ENCODE measurements around the gene FNDC11. TPM values are rescaled to one million over a fixed set of nuclear protein-coding genes. Genes with fewer than 3 reads are reported as not detected.

FNDC11 gene, protein sequence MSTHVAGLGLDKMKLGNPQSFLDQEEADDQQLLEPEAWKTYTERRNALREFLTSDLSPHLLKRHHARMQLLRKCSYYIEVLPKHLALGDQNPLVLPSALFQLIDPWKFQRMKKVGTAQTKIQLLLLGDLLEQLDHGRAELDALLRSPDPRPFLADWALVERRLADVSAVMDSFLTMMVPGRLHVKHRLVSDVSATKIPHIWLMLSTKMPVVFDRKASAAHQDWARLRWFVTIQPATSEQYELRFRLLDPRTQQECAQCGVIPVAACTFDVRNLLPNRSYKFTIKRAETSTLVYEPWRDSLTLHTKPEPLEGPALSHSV
- 0.74 and 0.89 TPM in 2 replicates for total RNA-seq

DNA sequence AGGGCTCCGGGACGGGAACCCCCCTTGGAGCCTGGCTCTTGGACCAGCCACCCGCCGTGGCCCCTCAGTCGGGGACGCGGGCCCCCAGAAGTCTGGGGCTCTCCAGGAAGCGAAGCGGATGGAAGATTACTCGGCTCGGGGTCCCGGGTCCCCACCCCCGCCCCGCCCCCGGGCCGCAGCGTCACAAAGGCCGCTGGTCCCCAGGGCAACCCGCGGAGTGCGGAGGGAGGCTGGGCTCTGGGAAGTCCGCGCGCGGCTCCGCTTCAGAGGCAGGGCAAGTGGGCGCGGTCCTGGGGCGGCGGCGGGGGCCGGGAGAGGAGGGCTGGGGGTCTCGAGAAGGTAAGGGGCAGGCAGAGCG lies at the start of gene FNDC11:
Gene FNDC11 (plus strand): TSS at position 227 of the 358 bp plus-strand sequence. CDS start 1,505 bp downstream, outside the sequence.

DNA sequence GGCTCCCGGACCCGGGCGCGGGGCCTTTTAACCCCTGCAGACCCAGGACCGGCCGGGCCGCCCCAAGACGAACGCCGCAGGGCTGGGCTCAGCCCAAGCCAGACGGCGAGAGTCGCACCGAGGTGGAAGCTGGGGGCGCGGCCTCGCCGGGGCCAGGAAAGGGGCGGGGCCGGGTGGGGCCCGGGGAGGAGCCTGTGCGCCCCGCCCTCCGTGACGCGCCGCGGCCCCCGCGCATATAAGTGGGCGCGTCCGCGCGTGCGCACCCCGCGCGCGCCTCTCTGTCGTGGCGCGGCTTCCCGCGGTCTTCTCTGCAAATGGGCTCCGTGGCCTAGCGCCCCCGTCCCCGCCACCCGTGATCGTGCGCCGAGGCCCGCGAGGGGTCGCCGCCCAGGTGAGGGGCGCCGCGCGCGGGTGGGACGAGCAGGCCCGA lies 33.4 kb upstream of the FNDC11 start, which contains the start of gene PPDPF:
Gene PPDPF (plus strand): TSS at position 262 of the 430 bp plus-strand sequence. CDS start 544 bp downstream, outside the sequence.

DNA sequence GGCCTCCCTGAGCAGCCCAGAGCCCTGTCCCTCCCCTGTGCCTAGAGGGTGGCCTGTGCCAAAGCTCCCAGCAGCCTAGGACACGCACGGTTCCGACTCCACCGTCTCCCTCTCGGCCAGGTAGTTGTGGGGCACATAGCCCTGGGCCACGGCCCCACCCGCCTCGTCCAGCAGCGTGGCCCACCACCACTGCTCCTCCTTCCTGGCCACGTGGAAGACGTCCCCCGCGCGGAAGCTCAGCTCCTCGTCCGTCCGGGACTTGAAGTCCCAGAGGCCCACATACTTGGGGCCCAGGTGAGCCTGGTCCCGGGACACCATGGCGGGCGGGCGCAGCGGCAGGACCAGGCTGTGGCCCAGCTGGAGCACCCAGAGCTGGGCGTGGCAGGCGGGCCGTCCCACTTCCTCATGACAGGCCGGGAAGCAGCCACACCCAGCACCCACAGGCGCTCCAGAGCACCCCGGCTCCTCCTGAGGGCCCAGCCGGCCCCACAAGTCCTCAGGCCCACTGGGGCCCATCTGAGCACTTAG lies 16.9 kb upstream of the FNDC11 start, which contains the start of gene PTK6:
Gene PTK6 (minus strand): TSS at position 380 of the 528 bp plus-strand sequence. CDS start 62 bp downstream, at position 318.

DNA sequence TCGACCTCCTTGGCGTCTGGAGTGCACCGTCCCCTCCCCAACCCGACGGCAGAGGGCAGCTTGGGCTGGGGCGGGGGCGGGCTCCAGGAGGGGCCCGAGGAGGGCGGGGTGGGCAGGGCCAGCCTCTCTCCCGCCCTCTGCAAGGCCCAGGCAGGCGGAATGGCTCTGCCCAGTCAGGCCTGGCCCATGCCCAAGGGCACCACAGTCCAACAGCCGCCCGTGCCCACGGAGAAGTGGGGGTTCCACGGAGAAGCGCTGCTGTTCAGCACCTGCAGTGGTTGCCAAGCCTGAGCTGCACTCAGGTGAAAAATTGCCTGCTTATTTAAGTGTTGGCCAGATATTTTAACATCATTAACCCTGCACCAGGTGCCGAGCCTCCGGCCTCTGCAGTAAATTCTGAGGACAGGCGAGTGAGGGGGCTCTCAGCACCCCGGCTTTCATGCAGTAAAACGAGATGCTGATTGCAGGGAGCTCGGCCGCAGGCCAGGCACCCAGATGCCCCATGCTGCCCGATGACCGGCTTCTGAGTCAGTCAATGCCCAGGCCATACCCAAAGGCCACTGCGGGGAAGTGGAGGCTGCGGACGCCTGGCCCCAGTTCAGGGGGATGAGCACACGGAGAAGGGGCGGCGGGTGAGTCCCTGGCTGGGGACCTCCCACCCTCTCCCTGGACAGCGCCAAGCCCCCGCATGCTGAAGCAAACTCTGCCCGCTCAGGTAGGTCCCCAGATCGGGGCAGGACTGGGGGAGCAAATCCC lies 6.1 kb upstream of the FNDC11 start, which contains the start of gene SRMS:
Gene SRMS (minus strand): TSS at position 25 of the 756 bp plus-strand sequence. CDS start 286 bp downstream, outside the sequence.

DNA sequence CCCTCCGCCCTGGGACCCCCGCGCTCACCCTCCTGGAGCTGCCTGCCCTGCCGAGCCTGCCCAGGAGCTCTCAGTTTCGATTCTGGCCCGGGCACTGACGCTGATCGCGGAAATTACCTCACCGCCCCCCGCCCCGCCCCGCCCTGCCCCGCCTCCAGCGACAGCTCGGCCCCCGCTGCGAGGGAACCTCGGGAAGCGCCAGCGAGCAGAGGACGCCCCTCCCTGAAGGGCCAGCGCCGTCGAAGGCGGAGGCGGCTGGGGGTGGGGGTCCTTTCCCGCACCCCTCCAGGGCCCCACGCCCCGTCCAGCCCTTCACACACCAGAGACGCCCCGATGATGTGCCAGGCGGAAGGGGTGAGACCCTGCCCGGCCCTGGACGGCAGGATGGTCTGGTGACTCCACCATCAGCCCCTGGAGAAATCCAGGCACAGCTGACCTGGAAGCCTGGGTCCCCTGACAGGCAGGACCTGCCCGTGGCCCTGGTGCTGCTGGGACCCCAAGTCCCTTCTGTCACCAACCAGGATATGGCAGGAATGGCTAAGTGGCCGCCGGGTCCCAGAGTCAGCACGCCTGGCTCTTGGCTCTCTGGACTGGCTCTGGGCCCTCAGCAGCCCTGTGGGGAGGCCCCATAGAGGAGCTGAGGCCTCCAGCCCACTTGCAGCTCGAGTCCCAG lies 20.3 kb downstream of the FNDC11 start, which contains the start of gene HELZ2:
Gene HELZ2 (minus strand): TSS at position 84 of the 673 bp plus-strand sequence. CDS start 1,854 bp downstream, outside the sequence.

Other genes with a start within 250 kb of the FNDC11 start
- gene CHRNA4, start 192.8 kb upstream of the FNDC11 start, total RNA-seq, result not detected in 2 replicates
- not detected in 2 replicates for gene KCNQ2, start 81.5 kb upstream of the FNDC11 start, total RNA-seq
- 3.9 and 8.8 TPM in 2 replicates for gene EEF1A2, start 55.1 kb upstream of the FNDC11 start, total RNA-seq
- gene PPDPF, start 33.4 kb upstream of the FNDC11 start, total RNA-seq, result 61.2 and 63.0 TPM in 2 replicates
- 0.18 TPM in 1 of 2 replicates, not detected in the other for gene PTK6, start 16.8 kb upstream of the FNDC11 start, total RNA-seq
- gene SRMS, start 6.4 kb upstream of the FNDC11 start, total RNA-seq, result not detected in 2 replicates
- 32.7 and 54.9 TPM in 2 replicates for gene HELZ2, start 20.1 kb downstream of the FNDC11 start, total RNA-seq
- gene GMEB2, start 72.9 kb downstream of the FNDC11 start, total RNA-seq, result 8.9 and 13.6 TPM in 2 replicates
- 2.7 and 6.7 TPM in 2 replicates for gene STMN3, start 99.3 kb downstream of the FNDC11 start, total RNA-seq
- gene RTEL1, start 104.2 kb downstream of the FNDC11 start, total RNA-seq, result 7.1 and 14.3 TPM in 2 replicates
- 16.3 and 95.5 TPM in 2 replicates for gene TNFRSF6B, start 142.5 kb downstream of the FNDC11 start, total RNA-seq
- 35.3 and 43.2 TPM in 2 replicates for gene ARFRP1, start 153.8 kb downstream of the FNDC11 start, total RNA-seq
- 19.3 and 23.6 TPM in 2 replicates for gene ZGPAT, start 153.9 kb downstream of the FNDC11 start, total RNA-seq
- gene LIME1, start 182.5 kb downstream of the FNDC11 start, total RNA-seq, result 2.7 and 8.9 TPM in 2 replicates
- gene SLC2A4RG, start 185.6 kb downstream of the FNDC11 start, total RNA-seq, result 14.3 and 24.8 TPM in 2 replicates